Loucy (cell line): ENCODE data around the gene MBP.

Source experiments
- CTCF ChIP-seq: fragments of 200-600 bp; sonication (generic); conservative IDR thresholded peaks from 2 replicates; pipeline ENCODE4 v1.5.1; 2014; ENCODE audit warnings: mild to moderate bottlenecking, antibody characterized with exemption, low read length
- EZH2phosphoT487 ChIP-seq: fragments of 200-600 bp; IDR thresholded peaks from 2 replicates; pipeline ENCODE4 v1.6.1; 2018; ENCODE audit warnings: antibody characterized with exemption, mild to moderate bottlenecking, moderate library complexity, borderline replicate concordance

DNA sequence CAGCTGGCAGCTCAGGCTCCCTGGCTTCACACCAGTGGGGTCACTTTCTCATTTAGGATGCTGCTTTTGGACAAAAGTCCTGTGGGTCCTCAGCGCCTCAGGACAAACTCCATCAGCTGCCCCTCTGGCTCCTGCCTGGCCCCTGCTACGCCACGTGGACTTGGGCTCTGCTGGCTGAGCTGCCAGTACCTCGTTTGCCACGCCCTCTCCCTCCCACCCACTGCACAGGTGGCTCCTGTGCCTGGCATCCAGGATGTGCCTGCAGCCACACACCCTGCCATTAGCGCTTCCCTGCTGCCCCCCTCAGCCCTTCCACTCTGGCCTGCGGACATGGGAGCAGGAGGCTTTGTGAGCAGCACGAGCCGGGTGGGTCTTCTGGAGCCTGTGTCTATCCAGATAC, 191.3 kb downstream of the MBP start:
- TF ChIP-seq CTCF: no peak
- no peak for TF ChIP-seq EZH2phosphoT487
